ENCODE data around the gene TMEM151B.

TMEM151B gene

GRCh38 chr6:44224029-44224964, 46.0 kb upstream of the TMEM151B start:
- DNase-seq (ENCODE audit: insufficient read length, low spot score), result no peak
- no peak for TF ChIP-seq CTCF (IDR thresholded peaks at IDR 0.05; ENCODE audit: insufficient read depth, missing control alignments)
- no peak for FAIRE-seq

GRCh38 chr6:44224965-44225305, 45.3 kb upstream of the TMEM151B start:
- TF ChIP-seq CTCF (IDR thresholded peaks at IDR 0.05; ENCODE audit: insufficient read depth, missing control alignments), result no peak
- DNase-seq (ENCODE audit: insufficient read length, low spot score) (no peak), FAIRE-seq (no peak)

- TF ChIP-seq CTCF (IDR thresholded peaks at IDR 0.05; ENCODE audit: insufficient read depth, missing control alignments), result no peak
- no peak for DNase-seq (ENCODE audit: insufficient read length, low spot score)
- FAIRE-seq, result no peak
These were observed 44.5 kb upstream of the TMEM151B start for GRCh38 chr6:44225579-44226325.

GRCh38 chr6:44226368-44227147, 43.7 kb upstream of the TMEM151B start:
- FAIRE-seq, result no peak
- DNase-seq (ENCODE audit: insufficient read length, low spot score), result no peak
- no peak for TF ChIP-seq CTCF (IDR thresholded peaks at IDR 0.05; ENCODE audit: insufficient read depth, missing control alignments)

GRCh38 chr6:44227148-44227793, 43.0 kb upstream of the TMEM151B start:
- no peak for DNase-seq (ENCODE audit: insufficient read length, low spot score)
- no peak for FAIRE-seq
- TF ChIP-seq CTCF (IDR thresholded peaks at IDR 0.05; ENCODE audit: insufficient read depth, missing control alignments), result no peak

- TF ChIP-seq CTCF (IDR thresholded peaks at IDR 0.05; ENCODE audit: insufficient read depth, missing control alignments), result no peak
- DNase-seq (ENCODE audit: insufficient read length, low spot score) (no peak), FAIRE-seq (no peak)
These were observed 42.2 kb upstream of the TMEM151B start for GRCh38 chr6:44228031-44228430.
